ENCODE data around the gene BBLN.

Gene BBLN

GRCh38 chr9:128159522-128159783 is 612 bp upstream of the BBLN start:
- no peak for TF ChIP-seq CTCF (IDR thresholded peaks at IDR 0.05; ENCODE audit: extremely low read depth, insufficient read depth, missing control alignments)
- in situ Hi-C loops (cut with MboI; ENCODE audit: low pct_unique_long_range_greater_than_20kb, low sequenced_read_pairs, unreplicated experiment), result no loop called here
- DNase-seq (ENCODE audit: low spot score), result peak; percentile 58

- DNase-seq (ENCODE audit: low spot score), result peak; percentile 77
- no peak for TF ChIP-seq CTCF (IDR thresholded peaks at IDR 0.05; ENCODE audit: extremely low read depth, insufficient read depth, missing control alignments)
- in situ Hi-C loops (cut with MboI; ENCODE audit: low pct_unique_long_range_greater_than_20kb, low sequenced_read_pairs, unreplicated experiment), result no loop called here
Measured at GRCh38 chr9:128160603-128160987, 530 bp downstream of the BBLN start.

GRCh38 chr9:128161215-128161902 is 1.3 kb downstream of the BBLN start:
- TF ChIP-seq CTCF (IDR thresholded peaks at IDR 0.05; ENCODE audit: extremely low read depth, insufficient read depth, missing control alignments), result no peak
- in situ Hi-C loops (cut with MboI; ENCODE audit: low pct_unique_long_range_greater_than_20kb, low sequenced_read_pairs, unreplicated experiment), result no loop called here
- no peak for DNase-seq (ENCODE audit: low spot score)

GRCh38 chr9:128162215-128163026 is 2.4 kb downstream of the BBLN start:
- in situ Hi-C loops (cut with MboI; ENCODE audit: low pct_unique_long_range_greater_than_20kb, low sequenced_read_pairs, unreplicated experiment), result no loop called here
- DNase-seq (ENCODE audit: low spot score), result no peak
- no peak for TF ChIP-seq CTCF (IDR thresholded peaks at IDR 0.05; ENCODE audit: extremely low read depth, insufficient read depth, missing control alignments)

GRCh38 chr9:128163027-128163515 is 3.0 kb downstream of the BBLN start:
- in situ Hi-C loops (cut with MboI; ENCODE audit: low pct_unique_long_range_greater_than_20kb, low sequenced_read_pairs, unreplicated experiment), result no loop called here
- no peak for TF ChIP-seq CTCF (IDR thresholded peaks at IDR 0.05; ENCODE audit: extremely low read depth, insufficient read depth, missing control alignments)

GRCh38 chr9:128163523-128164306 is 3.6 kb downstream of the BBLN start:
- in situ Hi-C loops (cut with MboI; ENCODE audit: low pct_unique_long_range_greater_than_20kb, low sequenced_read_pairs, unreplicated experiment), result no loop called here
- no peak for TF ChIP-seq CTCF (IDR thresholded peaks at IDR 0.05; ENCODE audit: extremely low read depth, insufficient read depth, missing control alignments)
- no peak for DNase-seq (ENCODE audit: low spot score)

More at GRCh38 chr9:128163027-128163515, 3.0 kb downstream of the BBLN start:
- no peak for DNase-seq (ENCODE audit: low spot score)

All from GM13977 (cell line).